SK-N-SH (cell line): ENCODE results near the gene FCAMR. TPM values are rescaled to one million over a fixed set of nuclear protein-coding genes. Genes with fewer than 3 reads are reported as not detected.

Source experiments
- CTCF ChIA-PET: fragments of 300-600, 350-600 bp; formaldehyde crosslinking; extraction: SDS; loops from one replicate; lab custom pipeline; 2021; lab: Yijun Ruan, JAX
- POLR2A ChIA-PET: fragments of 350-600 bp; sonication (Branson Sonifier 250); formaldehyde crosslinking; extraction: SDS; loops from one replicate; lab custom pipeline; 2020; ENCODE audit warnings: antibody characterized with exemption, inconsistent platforms; lab: Yijun Ruan, JAX
- DNase-seq: peaks from one replicate; pipeline ENCODE4 v3.0.0; 2012
- H2AFZ ChIP-seq: fragments of 200-600 bp; sonication (generic); 2 replicates; pipeline ENCODE4 v1.8.1; 2016; ENCODE audit warnings: antibody characterized with exemption, mild to moderate bottlenecking, low read depth
- H3F3A ChIP-seq: fragments of 200-600 bp; sonication (generic); replicated peaks from 2 replicates; pipeline ENCODE3; 2016; ENCODE audit warnings: antibody characterized with exemption, mild to moderate bottlenecking; ENCODE audit not compliant: insufficient read depth
- H3K27ac ChIP-seq, 2 experiments: fragments of 200-500 bp in 1 of 2; fragments of 200-600 bp in 1 of 2; sonication (Bioruptor generic) in 1 of 2; sonication (generic), shearing (Covaris generic) in 1 of 2; 2 replicates each; pipeline versions ENCODE4 v1.5.1 to v1.6.1; 2014 to 2016; ENCODE audit warnings: low read depth in 2 of 2, inconsistent platforms in 1 of 2, low read length in 1 of 2, mild to moderate bottlenecking in 1 of 2, mixed read lengths in 1 of 2
- H3K27me3 ChIP-seq: fragments of 200-600 bp; sonication (generic), shearing (Covaris generic); 2 replicates; pipeline ENCODE4 v1.6.1; 2016; ENCODE audit warnings: mixed run types; ENCODE audit not compliant: insufficient read depth
- H3K36me3 ChIP-seq, 2 experiments: fragments of 200-500 bp in 1 of 2; fragments of 200-600 bp in 1 of 2; sonication (Bioruptor generic) in 1 of 2; sonication (generic) in 1 of 2; replicated peaks in 1 of 2; 2 replicates each; pipeline versions ENCODE3 to v1.5.1; 2014 to 2016; ENCODE audit warnings: low read length in 1 of 2, mild to moderate bottlenecking in 1 of 2; ENCODE audit not compliant: insufficient read depth in 2 of 2, control insufficient read depth in 1 of 2
- H3K4me1 ChIP-seq, 2 experiments: fragments of 200-500 bp in 1 of 2; fragments of 200-600 bp in 1 of 2; sonication (Bioruptor generic) in 1 of 2; sonication (generic), shearing (Covaris generic) in 1 of 2; 2 replicates each; pipeline versions ENCODE4 v1.5.1 to v1.6.1; 2014 to 2016; ENCODE audit warnings: low read depth in 1 of 2, low read length in 1 of 2, mixed run types in 1 of 2; ENCODE audit not compliant: insufficient read depth in 2 of 2, control insufficient read depth in 1 of 2
- H3K4me2 ChIP-seq: fragments of 200-600 bp; sonication (generic), shearing (Covaris generic); 2 replicates; pipeline ENCODE4 v1.6.1; 2017; ENCODE audit warnings: mixed run types
- H3K4me3 ChIP-seq, 2 experiments: fragments of 200-500 bp in 1 of 2; fragments of 200-600 bp in 1 of 2; sonication (Bioruptor generic) in 1 of 2; sonication (generic), shearing (Covaris generic) in 1 of 2; 2 replicates each; pipeline versions ENCODE4 v1.5.1 to v1.8.1; 2014 to 2016; ENCODE audit warnings: low read depth in 2 of 2, inconsistent platforms in 1 of 2, low read length in 1 of 2, mild to moderate bottlenecking in 1 of 2, mixed read lengths in 1 of 2, moderate library complexity in 1 of 2
- H3K79me2 ChIP-seq: fragments of 200-600 bp; sonication (generic); 2 replicates; pipeline ENCODE4 v1.8.1; 2017; ENCODE audit warnings: mild to moderate bottlenecking; ENCODE audit not compliant: insufficient read depth
- H3K9ac ChIP-seq: fragments of 200-600 bp; sonication (generic); 2 replicates; pipeline ENCODE4 v1.6.1; 2017; ENCODE audit warnings: mixed run types
- H3K9me2 ChIP-seq: fragments of 200-600 bp; sonication (generic); 2 replicates; pipeline ENCODE4 v1.6.1; 2017; ENCODE audit warnings: mixed run types
- H3K9me3 ChIP-seq: fragments of 200-600 bp; sonication (generic); 2 replicates; pipeline ENCODE4 v1.6.1; 2017; ENCODE audit warnings: mixed run types, mild to moderate bottlenecking, moderate library complexity
- H4K20me1 ChIP-seq: fragments of 200-600 bp; sonication (generic); 2 replicates; pipeline ENCODE4 v1.6.1; 2017; ENCODE audit warnings: mild to moderate bottlenecking, mixed run types; ENCODE audit not compliant: insufficient read depth
- CHD2 ChIP-seq: fragments of 150-350 bp; IDR thresholded peaks from 2 replicates; pipeline ENCODE4 v1.6.1; 2018; ENCODE audit warnings: low read length; ENCODE audit not compliant: partially characterized antibody
- EP300 ChIP-seq, 2 experiments: IDR thresholded peaks; 2 replicates each; pipeline versions ENCODE4 v1.4.0 to v1.6.1; 2012; ENCODE audit warnings: borderline replicate concordance in 1 of 2, low read depth in 1 of 2, low read length in 1 of 2
- FOSL2 ChIP-seq: IDR thresholded peaks from 2 replicates; pipeline ENCODE4 v1.4.0; 2012; ENCODE audit warnings: low read depth, mild to moderate bottlenecking, moderate library complexity, borderline replicate concordance
- GABPA ChIP-seq: IDR thresholded peaks from 2 replicates; pipeline ENCODE4 v1.4.0; 2012; ENCODE audit warnings: low read depth, mild to moderate bottlenecking
- JUND ChIP-seq: IDR thresholded peaks from 2 replicates; pipeline ENCODE4 v1.4.0; 2012
- MEF2A ChIP-seq: IDR thresholded peaks from 2 replicates; pipeline ENCODE4 v1.4.0; 2012; ENCODE audit warnings: low read depth, borderline replicate concordance
- NRF1 ChIP-seq: IDR thresholded peaks from 2 replicates; pipeline ENCODE4 v1.6.1; 2012; ENCODE audit warnings: low read depth, mild to moderate bottlenecking, low read length
- RAD21 ChIP-seq: IDR thresholded peaks from 2 replicates; pipeline ENCODE4 v1.6.1; 2012; ENCODE audit warnings: mild to moderate bottlenecking, low read length
- RXRA ChIP-seq: IDR thresholded peaks from 2 replicates; pipeline ENCODE4 v1.4.0; 2012; ENCODE audit warnings: low read depth, mild to moderate bottlenecking, borderline replicate concordance
- SIN3A ChIP-seq: IDR thresholded peaks from 2 replicates; pipeline ENCODE4 v1.6.1; 2012; ENCODE audit warnings: low read depth, mild to moderate bottlenecking, low read length, moderate library complexity, borderline replicate concordance
- SMC3 ChIP-seq: IDR thresholded peaks from 2 replicates; pipeline ENCODE4 v1.6.1; 2012; ENCODE audit warnings: low read depth, low read length, improper control_type of control experiment
- TCF12 ChIP-seq: IDR thresholded peaks from 2 replicates; pipeline ENCODE4 v1.4.0; 2012
- TEAD4 ChIP-seq: IDR thresholded peaks from 2 replicates; pipeline ENCODE4 v1.4.0; 2012; ENCODE audit warnings: mild to moderate bottlenecking, borderline replicate concordance; ENCODE audit not compliant: insufficient read depth
- YY1 ChIP-seq: IDR thresholded peaks from 2 replicates; pipeline ENCODE4 v1.4.0; 2012; ENCODE audit warnings: low read depth, mild to moderate bottlenecking
- WGBS: methylation state at CpG from one replicate; pipeline ENCODE4 v1.1.6; 2017; ENCODE audit warnings: low lambda C conversion rate; 5-methylcytosine and 5-hydroxymethylcytosine counted together
- polyA plus RNA-seq, 3 experiments: library from polyadenylated mRNA; depleted of rRNA; stranded (reverse); fragments of >200 nt; gene quantifications; 2 replicates each; pipeline ENCODE4 v1.2.3, GENCODE V29; 2012
- TF ChIP-seq, protein P1 (sequence below): IDR thresholded peaks from 2 replicates; pipeline ENCODE4 v1.4.0; 2012; ENCODE audit warnings: low read depth
- TF ChIP-seq, protein P2 (sequence below): IDR thresholded peaks from 2 replicates; pipeline ENCODE4 v1.4.0; 2012; ENCODE audit warnings: low read depth, borderline replicate concordance
- TF ChIP-seq, protein P3 (sequence below): IDR thresholded peaks from 2 replicates; pipeline ENCODE4; 2012
- TF ChIP-seq, protein P4 (sequence below): IDR thresholded peaks from 2 replicates; pipeline ENCODE4 v1.6.1; 2012; ENCODE audit warnings: mild to moderate bottlenecking, low read depth, low read length, moderate library complexity
- TF ChIP-seq, protein P5 (sequence below): fragments of 150-350 bp; IDR thresholded peaks from 2 replicates; pipeline ENCODE4 v1.6.1; 2016; ENCODE audit warnings: mild to moderate bottlenecking, low read depth, low read length

The FCAMR gene
- polyA plus RNA-seq, 1 of the 3 experiments (the other 2 are of a cell fraction): not detected

DNA sequence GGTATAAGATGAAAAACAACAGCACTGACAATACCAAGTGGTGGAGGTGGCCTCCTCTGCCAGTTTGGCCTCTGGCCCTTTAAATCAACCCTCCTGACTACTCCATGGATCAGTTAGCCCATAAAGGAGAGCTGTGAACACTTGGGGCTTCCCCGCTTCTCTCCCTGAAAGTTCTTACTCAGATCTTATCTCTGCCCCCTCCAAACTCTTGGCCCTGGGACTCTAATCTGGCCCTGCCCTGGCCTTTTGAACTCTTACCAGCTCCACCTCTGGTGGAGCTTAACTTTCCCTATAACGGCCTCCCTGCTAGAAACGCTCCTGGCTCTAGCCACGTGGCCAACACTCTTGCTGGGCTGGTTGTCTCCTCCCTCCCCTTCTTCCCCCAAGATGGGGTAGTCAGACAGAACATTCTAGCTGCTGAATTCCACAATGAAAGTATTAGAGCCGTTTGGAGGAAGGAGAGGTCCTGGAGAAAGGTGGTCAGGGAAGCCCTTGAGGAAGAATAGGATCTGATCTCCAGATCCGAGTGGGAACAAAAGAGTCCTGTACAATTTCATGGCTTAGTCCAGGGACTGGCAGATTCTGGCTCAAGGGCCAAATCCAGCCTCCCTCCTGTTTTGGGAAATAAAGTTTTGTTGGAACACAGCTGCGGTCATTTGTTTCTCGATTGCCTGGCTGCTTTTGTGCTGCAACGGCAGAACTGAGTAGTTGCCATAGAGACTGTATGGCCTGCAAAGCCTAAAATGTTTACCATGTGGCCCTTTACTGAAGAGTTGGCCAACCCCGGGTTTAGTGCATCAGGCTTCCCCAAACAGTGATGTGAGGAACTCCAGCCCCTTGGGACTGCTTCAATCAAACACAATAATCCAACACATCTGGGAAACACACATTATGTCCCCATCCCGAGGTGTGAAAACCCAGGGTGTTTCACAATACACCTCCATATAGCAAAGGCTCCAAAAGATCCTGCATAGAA, 14.5 kb downstream of the FCAMR start:
- Histone ChIP-seq H2AFZ (no peak overlapping the region), H3K9ac (no peak overlapping the region), H3K4me3 (no peak overlapping the region), H3K9me2 (no peaks in the 10 kb centered on the region), H3K36me3 (no peaks in the 10 kb centered on the region), H3K4me2 (no peak overlapping the region), H3F3A (no peaks in the 10 kb centered on the region), H3K27ac (no peak overlapping the region), H3K27me3 (peaks cover 27% of the 10 kb centered on the region; the same call in 1 of the 2 replicates), H3K4me1 (no peaks in the 10 kb centered on the region), H3K9me3 (no peaks in the 10 kb centered on the region), H3K79me2 (no peaks in the 10 kb centered on the region), H4K20me1 (no peaks in the 10 kb centered on the region)
- DNase-seq: no peak
- ChIA-PET CTCF (interaction anchor here (0.7 to 1.5 kb wide), 4 partner anchors 27 to 816 kb away, joined by 3 read pairs; no protein-coding TSS in a partner anchor), POLR2A (no interaction called here)
- WGBS: 44% methylated on average over 10 of the region's 11 CpGs
- TF ChIP-seq SIN3A (no peak), CHD2 (no peak), TCF12 (no peak), FOSL2 (no peak), SMC3 (no peak), RXRA (no peak), JUND (no peak), RAD21 (no peak), NRF1 (no peak), MEF2A (no peak), GABPA (no peak), TEAD4 (no peak), EP300 (IDR thresholded peaks at IDR 0.05; ENCODE audit: borderline replicate concordance in 1 of 2, low read depth in 1 of 2, low read length in 1 of 2) (no peak), YY1 (no peak)
- TF ChIP-seq, protein P1, sequence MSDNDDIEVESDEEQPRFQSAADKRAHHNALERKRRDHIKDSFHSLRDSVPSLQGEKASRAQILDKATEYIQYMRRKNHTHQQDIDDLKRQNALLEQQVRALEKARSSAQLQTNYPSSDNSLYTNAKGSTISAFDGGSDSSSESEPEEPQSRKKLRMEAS: no peak
- TF ChIP-seq, protein P2, sequence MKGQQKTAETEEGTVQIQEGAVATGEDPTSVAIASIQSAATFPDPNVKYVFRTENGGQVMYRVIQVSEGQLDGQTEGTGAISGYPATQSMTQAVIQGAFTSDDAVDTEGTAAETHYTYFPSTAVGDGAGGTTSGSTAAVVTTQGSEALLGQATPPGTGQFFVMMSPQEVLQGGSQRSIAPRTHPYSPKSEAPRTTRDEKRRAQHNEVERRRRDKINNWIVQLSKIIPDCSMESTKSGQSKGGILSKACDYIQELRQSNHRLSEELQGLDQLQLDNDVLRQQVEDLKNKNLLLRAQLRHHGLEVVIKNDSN: no peak
- TF ChIP-seq, protein P3, sequence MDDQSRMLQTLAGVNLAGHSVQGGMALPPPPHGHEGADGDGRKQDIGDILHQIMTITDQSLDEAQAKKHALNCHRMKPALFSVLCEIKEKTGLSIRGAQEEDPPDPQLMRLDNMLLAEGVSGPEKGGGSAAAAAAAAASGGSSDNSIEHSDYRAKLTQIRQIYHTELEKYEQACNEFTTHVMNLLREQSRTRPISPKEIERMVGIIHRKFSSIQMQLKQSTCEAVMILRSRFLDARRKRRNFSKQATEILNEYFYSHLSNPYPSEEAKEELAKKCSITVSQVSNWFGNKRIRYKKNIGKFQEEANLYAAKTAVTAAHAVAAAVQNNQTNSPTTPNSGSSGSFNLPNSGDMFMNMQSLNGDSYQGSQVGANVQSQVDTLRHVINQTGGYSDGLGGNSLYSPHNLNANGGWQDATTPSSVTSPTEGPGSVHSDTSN: no peak
- TF ChIP-seq, protein P4, sequence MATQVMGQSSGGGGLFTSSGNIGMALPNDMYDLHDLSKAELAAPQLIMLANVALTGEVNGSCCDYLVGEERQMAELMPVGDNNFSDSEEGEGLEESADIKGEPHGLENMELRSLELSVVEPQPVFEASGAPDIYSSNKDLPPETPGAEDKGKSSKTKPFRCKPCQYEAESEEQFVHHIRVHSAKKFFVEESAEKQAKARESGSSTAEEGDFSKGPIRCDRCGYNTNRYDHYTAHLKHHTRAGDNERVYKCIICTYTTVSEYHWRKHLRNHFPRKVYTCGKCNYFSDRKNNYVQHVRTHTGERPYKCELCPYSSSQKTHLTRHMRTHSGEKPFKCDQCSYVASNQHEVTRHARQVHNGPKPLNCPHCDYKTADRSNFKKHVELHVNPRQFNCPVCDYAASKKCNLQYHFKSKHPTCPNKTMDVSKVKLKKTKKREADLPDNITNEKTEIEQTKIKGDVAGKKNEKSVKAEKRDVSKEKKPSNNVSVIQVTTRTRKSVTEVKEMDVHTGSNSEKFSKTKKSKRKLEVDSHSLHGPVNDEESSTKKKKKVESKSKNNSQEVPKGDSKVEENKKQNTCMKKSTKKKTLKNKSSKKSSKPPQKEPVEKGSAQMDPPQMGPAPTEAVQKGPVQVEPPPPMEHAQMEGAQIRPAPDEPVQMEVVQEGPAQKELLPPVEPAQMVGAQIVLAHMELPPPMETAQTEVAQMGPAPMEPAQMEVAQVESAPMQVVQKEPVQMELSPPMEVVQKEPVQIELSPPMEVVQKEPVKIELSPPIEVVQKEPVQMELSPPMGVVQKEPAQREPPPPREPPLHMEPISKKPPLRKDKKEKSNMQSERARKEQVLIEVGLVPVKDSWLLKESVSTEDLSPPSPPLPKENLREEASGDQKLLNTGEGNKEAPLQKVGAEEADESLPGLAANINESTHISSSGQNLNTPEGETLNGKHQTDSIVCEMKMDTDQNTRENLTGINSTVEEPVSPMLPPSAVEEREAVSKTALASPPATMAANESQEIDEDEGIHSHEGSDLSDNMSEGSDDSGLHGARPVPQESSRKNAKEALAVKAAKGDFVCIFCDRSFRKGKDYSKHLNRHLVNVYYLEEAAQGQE: no peak
- TF ChIP-seq, protein P5, sequence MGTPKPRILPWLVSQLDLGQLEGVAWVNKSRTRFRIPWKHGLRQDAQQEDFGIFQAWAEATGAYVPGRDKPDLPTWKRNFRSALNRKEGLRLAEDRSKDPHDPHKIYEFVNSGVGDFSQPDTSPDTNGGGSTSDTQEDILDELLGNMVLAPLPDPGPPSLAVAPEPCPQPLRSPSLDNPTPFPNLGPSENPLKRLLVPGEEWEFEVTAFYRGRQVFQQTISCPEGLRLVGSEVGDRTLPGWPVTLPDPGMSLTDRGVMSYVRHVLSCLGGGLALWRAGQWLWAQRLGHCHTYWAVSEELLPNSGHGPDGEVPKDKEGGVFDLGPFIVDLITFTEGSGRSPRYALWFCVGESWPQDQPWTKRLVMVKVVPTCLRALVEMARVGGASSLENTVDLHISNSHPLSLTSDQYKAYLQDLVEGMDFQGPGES: no peak
